LNCAP (cell line): ENCODE results near the gene SRRM2.

Source experiments
- CTCF ChIP-seq: fragments of 450-650 bp; IDR thresholded peaks from 2 replicates; pipeline ENCODE4 v1.5.1; 2017; ENCODE audit warnings: mild to moderate bottlenecking

Gene SRRM2

DNA sequence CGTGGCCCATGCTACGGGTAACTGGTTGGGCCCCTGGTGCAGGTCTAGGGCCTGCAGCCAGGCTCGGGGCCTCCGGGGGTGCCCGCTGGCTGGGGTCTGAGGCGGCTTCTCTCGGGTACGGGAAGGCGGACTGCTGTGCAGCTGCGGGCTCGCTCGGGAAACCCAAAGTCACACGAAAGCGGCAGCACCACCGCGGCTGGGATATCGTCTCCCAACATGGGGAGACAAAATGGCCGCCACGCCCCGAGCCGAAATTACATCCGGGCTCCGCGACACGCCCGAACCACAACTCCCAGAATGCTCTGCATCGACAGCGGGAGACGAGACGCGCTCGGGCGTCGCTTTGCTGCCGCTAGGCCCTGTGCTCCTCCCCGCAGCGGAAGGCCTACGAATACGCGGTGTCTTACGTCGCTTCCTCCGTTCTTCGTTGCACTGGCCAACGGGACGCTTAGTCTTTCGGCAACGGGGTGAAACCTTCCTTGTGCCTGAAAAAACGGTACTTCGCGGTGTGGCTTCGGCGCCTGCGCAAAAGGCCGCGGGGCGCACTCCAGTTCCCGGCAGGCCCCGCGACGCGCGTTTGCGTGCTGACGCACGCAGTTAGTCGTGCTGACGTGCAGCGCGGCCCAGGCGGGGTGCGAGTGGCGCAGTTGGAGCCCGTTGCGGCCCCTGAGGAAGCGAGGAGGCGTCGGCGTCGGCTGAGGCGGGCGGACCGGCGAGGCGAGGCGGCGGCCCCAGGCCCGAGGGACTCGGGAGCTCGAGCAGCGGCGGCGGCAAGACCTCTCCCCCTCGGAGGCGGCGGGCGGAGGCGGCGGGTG lies at the start of gene SRRM2:
TSS of gene SRRM2 (plus strand) at position 604 of the 815 bp plus-strand sequence. CDS start 3,727 bp downstream, outside the sequence.
- TF ChIP-seq CTCF = no peak

DNA sequence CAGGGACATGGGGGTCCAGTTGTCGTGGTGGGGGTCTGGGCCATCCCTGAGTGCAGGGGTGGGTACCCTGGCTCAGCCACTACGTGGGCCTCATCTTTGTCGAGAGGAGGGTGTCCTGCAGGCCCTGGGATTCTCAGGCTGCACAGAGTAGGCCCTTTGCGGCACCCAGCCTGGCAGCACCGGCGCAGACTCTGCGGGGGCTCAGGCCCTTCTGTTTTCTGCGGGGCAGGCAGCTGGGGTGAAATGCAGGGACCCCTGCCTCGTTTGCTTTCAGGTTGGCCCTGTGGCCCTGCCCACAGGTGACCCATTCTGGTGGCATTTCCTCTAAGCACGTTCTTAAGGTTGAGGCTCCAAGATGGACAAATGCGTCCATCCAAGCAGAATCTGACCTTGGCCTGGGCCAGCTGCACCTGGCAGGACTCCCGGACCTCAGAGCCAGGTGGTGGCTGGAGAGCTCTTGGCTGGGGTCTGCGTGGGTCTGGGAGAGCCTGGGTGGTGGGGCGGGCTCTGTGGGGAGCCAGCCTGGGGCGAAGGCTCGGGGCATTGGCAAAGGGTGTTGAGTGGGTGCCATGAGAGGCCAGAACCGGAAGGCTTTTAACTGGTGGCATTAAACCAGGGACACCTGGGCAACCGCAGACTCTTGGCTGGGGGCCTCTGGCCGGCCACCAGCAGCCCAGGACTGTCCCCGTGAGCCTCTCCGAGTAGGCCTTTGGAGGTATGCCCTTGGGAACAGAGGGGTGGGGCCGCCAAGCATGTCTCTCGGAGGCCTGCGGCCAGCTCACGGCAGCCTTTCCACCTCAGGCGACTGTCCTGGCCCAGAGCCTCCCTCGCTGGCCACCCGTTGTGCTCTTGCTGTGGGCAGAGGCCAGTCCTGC lies 49.3 kb upstream of the SRRM2 start:
- no peak for TF ChIP-seq CTCF

DNA sequence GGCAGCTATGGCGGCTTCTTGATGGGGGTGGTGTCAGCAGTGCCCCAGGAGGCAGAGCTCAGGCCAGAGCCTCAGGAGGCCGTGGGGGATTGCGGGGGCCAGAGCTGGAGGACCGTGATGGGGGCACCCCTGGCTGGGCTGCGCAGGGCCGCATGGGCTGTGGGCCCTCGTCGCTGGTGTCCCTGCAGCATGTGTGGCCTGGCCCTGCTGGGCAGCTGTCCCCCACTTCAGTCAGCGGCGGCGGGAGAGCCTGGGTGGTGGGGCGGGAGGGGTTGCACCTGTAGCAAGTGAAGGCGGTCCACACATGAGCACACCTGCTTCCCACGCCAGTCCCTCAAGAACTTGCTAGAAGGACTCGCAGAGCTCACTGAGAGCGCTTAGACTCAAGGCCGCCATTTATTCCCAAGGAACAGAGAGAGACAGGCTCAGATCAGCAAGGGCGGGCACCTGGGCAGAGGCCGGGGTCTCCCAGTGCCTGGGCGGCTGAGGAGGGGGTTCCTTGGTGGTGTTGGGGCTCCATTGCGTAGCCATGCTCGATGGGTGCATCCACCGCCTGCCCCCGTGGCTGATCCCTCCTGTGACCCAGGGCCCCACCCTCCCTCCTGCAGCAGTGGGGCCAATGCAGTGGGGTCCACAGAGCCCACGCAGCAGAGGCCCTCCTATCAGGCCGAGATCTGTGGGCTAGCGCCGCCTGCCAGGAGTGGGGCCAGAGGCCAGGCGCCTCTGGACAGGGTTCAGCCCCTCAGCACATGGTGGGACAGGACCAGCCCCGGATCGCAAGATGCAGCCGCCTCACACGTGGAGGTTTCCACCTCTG lies 48.1 kb upstream of the SRRM2 start:
- no peak for TF ChIP-seq CTCF

GRCh38 chr16:2704983-2705275 lies 47.5 kb upstream of the SRRM2 start:
- no peak for TF ChIP-seq CTCF

GRCh38 chr16:2705351-2705750 lies 47.1 kb upstream of the SRRM2 start:
- TF ChIP-seq CTCF = no peak

DNA sequence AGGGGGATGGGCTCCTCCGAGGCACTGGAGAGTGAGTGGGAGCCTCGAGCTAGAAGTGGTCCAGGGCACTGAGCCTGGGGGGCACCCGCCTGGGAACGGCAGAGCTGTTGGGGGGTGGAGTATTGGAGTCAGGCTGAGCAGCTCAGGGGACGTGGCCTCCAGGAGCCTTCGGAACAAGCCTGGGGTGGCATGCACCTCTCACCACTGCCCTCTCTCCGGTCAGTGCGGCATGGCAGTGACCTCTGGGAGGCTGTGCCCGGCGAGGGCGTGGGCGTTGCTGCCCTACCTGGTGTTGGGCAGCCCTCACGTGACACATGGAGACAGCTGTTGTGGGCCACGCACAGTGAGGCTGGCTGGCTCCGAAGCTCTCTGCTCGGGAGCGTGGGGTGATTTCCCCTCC lies 46.4 kb upstream of the SRRM2 start:
- TF ChIP-seq CTCF = no peak

DNA sequence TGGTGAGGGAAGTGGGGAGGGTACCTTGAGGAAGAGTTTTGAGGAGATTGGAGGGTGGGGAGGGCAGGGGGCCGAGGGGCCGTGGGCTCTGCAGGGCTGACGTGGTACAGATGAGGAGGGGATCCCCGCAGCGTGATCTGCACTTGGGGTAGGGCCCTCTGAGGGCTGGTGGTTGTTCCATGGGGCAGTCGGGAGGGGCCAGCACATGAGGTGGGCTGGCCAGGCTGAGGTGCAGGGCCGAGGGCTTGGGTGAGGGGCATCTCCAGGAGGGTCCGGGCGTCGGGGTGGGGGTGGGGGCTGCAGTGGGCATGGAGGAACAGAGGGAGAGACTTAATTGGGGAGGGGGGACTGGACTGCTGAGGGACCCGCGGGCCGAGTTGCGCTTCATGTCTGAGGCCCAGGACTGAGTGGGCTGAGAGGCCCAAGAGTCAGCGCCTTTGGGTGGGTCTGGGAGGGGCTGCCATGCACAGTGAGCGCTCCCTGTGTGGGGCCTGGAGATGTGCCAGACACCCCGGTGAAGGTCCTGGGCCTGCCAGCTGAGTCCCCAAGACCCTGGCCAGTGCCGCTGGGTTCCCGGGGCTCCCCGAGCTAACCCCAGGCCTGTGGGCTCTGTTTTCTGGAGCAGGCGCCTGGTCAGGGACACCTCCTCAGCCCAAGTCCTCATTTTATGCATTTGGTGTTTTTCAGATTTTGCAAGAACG lies 45.7 kb upstream of the SRRM2 start:
- TF ChIP-seq CTCF = no peak
